ENCODE measurements around the gene COL6A1.

The COL6A1 gene

GRCh38 chr21:45969921-45970673 lies 11.5 kb upstream of the COL6A1 start:
- Histone ChIP-seq H3K27me3 (replicated peaks; ENCODE audit: control insufficient read depth, insufficient read depth, low read length, poor library complexity, severe bottlenecking) (peaks cover 33% of the 10 kb centered on the region), H3K4me3 (ENCODE audit: insufficient read depth, low read depth, low read length, poor library complexity, severe bottlenecking) (no peak overlapping the region), H3K4me1 (ENCODE audit: control insufficient read depth, insufficient read depth, low read length, poor library complexity, severe bottlenecking) (peaks cover 32% of the 10 kb centered on the region), H3K27ac (ENCODE audit: insufficient read depth, low read length, poor library complexity, severe bottlenecking) (no peak overlapping the region), H3K36me3 (ENCODE audit: control insufficient read depth, insufficient read depth, low read length) (no peaks in the 10 kb centered on the region), H3K9me3 (ENCODE audit: control insufficient read depth, low read length) (no peaks in the 10 kb centered on the region)
- DNase-seq = no peak

- peaks cover 34% of the 10 kb centered on the region for H3K4me1 ChIP-seq (ENCODE audit: control insufficient read depth, insufficient read depth, low read length, poor library complexity, severe bottlenecking)
- no peaks in the 10 kb centered on the region for H3K36me3 ChIP-seq (ENCODE audit: control insufficient read depth, insufficient read depth, low read length)
- H3K9me3 ChIP-seq (ENCODE audit: control insufficient read depth, low read length) = no peaks in the 10 kb centered on the region
- DNase-seq = no peak
- peaks cover 36% of the 10 kb centered on the region for H3K27me3 ChIP-seq (replicated peaks; ENCODE audit: control insufficient read depth, insufficient read depth, low read length, poor library complexity, severe bottlenecking)
- H3K4me3 ChIP-seq (ENCODE audit: insufficient read depth, low read depth, low read length, poor library complexity, severe bottlenecking) = no peak overlapping the region
- no peak overlapping the region for H3K27ac ChIP-seq (ENCODE audit: insufficient read depth, low read length, poor library complexity, severe bottlenecking)
These were observed 10.6 kb upstream of the COL6A1 start for GRCh38 chr21:45970674-45971615.

GRCh38 chr21:45971616-45972352 lies 9.8 kb upstream of the COL6A1 start:
- H3K9me3 ChIP-seq (ENCODE audit: control insufficient read depth, low read length) = no peaks in the 10 kb centered on the region
- no peaks in the 10 kb centered on the region for H3K36me3 ChIP-seq (ENCODE audit: control insufficient read depth, insufficient read depth, low read length)
- no peak overlapping the region for H3K27ac ChIP-seq (ENCODE audit: insufficient read depth, low read length, poor library complexity, severe bottlenecking)
- no peak for DNase-seq
- H3K4me3 ChIP-seq (ENCODE audit: insufficient read depth, low read depth, low read length, poor library complexity, severe bottlenecking) = no peak overlapping the region
- peaks cover 36% of the 10 kb centered on the region for H3K27me3 ChIP-seq (replicated peaks; ENCODE audit: control insufficient read depth, insufficient read depth, low read length, poor library complexity, severe bottlenecking)
- peaks cover 34% of the 10 kb centered on the region for H3K4me1 ChIP-seq (ENCODE audit: control insufficient read depth, insufficient read depth, low read length, poor library complexity, severe bottlenecking)

GRCh38 chr21:45972353-45972715 lies 9.2 kb upstream of the COL6A1 start:
- no peaks in the 10 kb centered on the region for H3K36me3 ChIP-seq (ENCODE audit: control insufficient read depth, insufficient read depth, low read length)
- peak overlapping the region; percentile 58 for H3K4me3 ChIP-seq (ENCODE audit: insufficient read depth, low read depth, low read length, poor library complexity, severe bottlenecking)
- H3K4me1 ChIP-seq (ENCODE audit: control insufficient read depth, insufficient read depth, low read length, poor library complexity, severe bottlenecking) = peaks cover 34% of the 10 kb centered on the region
- H3K27ac ChIP-seq (ENCODE audit: insufficient read depth, low read length, poor library complexity, severe bottlenecking) = no peak overlapping the region
- peaks cover 36% of the 10 kb centered on the region for H3K27me3 ChIP-seq (replicated peaks; ENCODE audit: control insufficient read depth, insufficient read depth, low read length, poor library complexity, severe bottlenecking)
- no peaks in the 10 kb centered on the region for H3K9me3 ChIP-seq (ENCODE audit: control insufficient read depth, low read length)
- DNase-seq = no peak

GRCh38 chr21:45972716-45973474 lies 8.7 kb upstream of the COL6A1 start:
- Histone ChIP-seq H3K27me3 (replicated peaks; ENCODE audit: control insufficient read depth, insufficient read depth, low read length, poor library complexity, severe bottlenecking) (peaks cover 36% of the 10 kb centered on the region), H3K27ac (ENCODE audit: insufficient read depth, low read length, poor library complexity, severe bottlenecking) (peak overlapping the region; percentile 30), H3K9me3 (ENCODE audit: control insufficient read depth, low read length) (no peaks in the 10 kb centered on the region), H3K36me3 (ENCODE audit: control insufficient read depth, insufficient read depth, low read length) (no peaks in the 10 kb centered on the region), H3K4me3 (ENCODE audit: insufficient read depth, low read depth, low read length, poor library complexity, severe bottlenecking) (peak overlapping the region; percentile 58), H3K4me1 (ENCODE audit: control insufficient read depth, insufficient read depth, low read length, poor library complexity, severe bottlenecking) (peaks cover 34% of the 10 kb centered on the region)
- no peak for DNase-seq

GRCh38 chr21:45973475-45974072 lies 8.0 kb upstream of the COL6A1 start:
- peak overlapping the region; percentile 30 for H3K27ac ChIP-seq (ENCODE audit: insufficient read depth, low read length, poor library complexity, severe bottlenecking)
- H3K4me1 ChIP-seq (ENCODE audit: control insufficient read depth, insufficient read depth, low read length, poor library complexity, severe bottlenecking) = peaks cover 34% of the 10 kb centered on the region
- peak; percentile 53 to 57 (median 55) for DNase-seq
- no peaks in the 10 kb centered on the region for H3K9me3 ChIP-seq (ENCODE audit: control insufficient read depth, low read length)
- H3K36me3 ChIP-seq (ENCODE audit: control insufficient read depth, insufficient read depth, low read length) = no peaks in the 10 kb centered on the region
- peaks cover 36% of the 10 kb centered on the region for H3K27me3 ChIP-seq (replicated peaks; ENCODE audit: control insufficient read depth, insufficient read depth, low read length, poor library complexity, severe bottlenecking)
- peak overlapping the region; percentile 58 for H3K4me3 ChIP-seq (ENCODE audit: insufficient read depth, low read depth, low read length, poor library complexity, severe bottlenecking)

- no peak overlapping the region for H3K27ac ChIP-seq (ENCODE audit: insufficient read depth, low read length, poor library complexity, severe bottlenecking)
- H3K4me1 ChIP-seq (ENCODE audit: control insufficient read depth, insufficient read depth, low read length, poor library complexity, severe bottlenecking) = peaks cover 34% of the 10 kb centered on the region
- peak overlapping the region; percentile 58 for H3K4me3 ChIP-seq (ENCODE audit: insufficient read depth, low read depth, low read length, poor library complexity, severe bottlenecking)
These were observed 7.2 kb upstream of the COL6A1 start for GRCh38 chr21:45974073-45975019.

GRCh38 chr21:45975020-45975666 lies 6.4 kb upstream of the COL6A1 start:
- Histone ChIP-seq H3K4me1 (ENCODE audit: control insufficient read depth, insufficient read depth, low read length, poor library complexity, severe bottlenecking) (peaks cover 34% of the 10 kb centered on the region), H3K36me3 (ENCODE audit: control insufficient read depth, insufficient read depth, low read length) (no peaks in the 10 kb centered on the region), H3K27ac (ENCODE audit: insufficient read depth, low read length, poor library complexity, severe bottlenecking) (no peak overlapping the region), H3K27me3 (replicated peaks; ENCODE audit: control insufficient read depth, insufficient read depth, low read length, poor library complexity, severe bottlenecking) (peaks cover 36% of the 10 kb centered on the region), H3K9me3 (ENCODE audit: control insufficient read depth, low read length) (no peaks in the 10 kb centered on the region), H3K4me3 (ENCODE audit: insufficient read depth, low read depth, low read length, poor library complexity, severe bottlenecking) (no peak overlapping the region)
- DNase-seq = no peak

More at GRCh38 chr21:45974073-45975019, 7.2 kb upstream of the COL6A1 start:
- no peaks in the 10 kb centered on the region for H3K36me3 ChIP-seq (ENCODE audit: control insufficient read depth, insufficient read depth, low read length)
- no peak for DNase-seq
- no peaks in the 10 kb centered on the region for H3K9me3 ChIP-seq (ENCODE audit: control insufficient read depth, low read length)
- peaks cover 36% of the 10 kb centered on the region for H3K27me3 ChIP-seq (replicated peaks; ENCODE audit: control insufficient read depth, insufficient read depth, low read length, poor library complexity, severe bottlenecking)
